DOHH2 (cell line): Measurements from ENCODE around the gene MOXD1.

ENCODE experiments used
- CTCF ChIP-seq: fragments of 200-600 bp; sonication (generic); IDR thresholded peaks from one replicate; pipeline ENCODE4 v1.5.1; 2014; ENCODE audit warnings: antibody characterized with exemption, mild to moderate bottlenecking, low read depth, low read length; ENCODE audit not compliant: poor library complexity, severe bottlenecking
- EZH2phosphoT487 ChIP-seq: fragments of 200-600 bp; sonication (generic); IDR thresholded peaks from 2 replicates; pipeline ENCODE4 v1.6.1; 2017; ENCODE audit warnings: borderline replicate concordance, mild to moderate bottlenecking, antibody characterized with exemption, low read length, moderate library complexity, mixed read lengths

GRCh38 chr6:132322398-132322797, 78.9 kb downstream of the MOXD1 start:
- TF ChIP-seq EZH2phosphoT487: no peak
- TF ChIP-seq CTCF: no peak
